GM12891 (cell line): ENCODE results near the gene DERL2.

Experiments used
- PAX5 ChIP-seq: IDR thresholded peaks from 2 replicates; pipeline ENCODE4 v1.6.1; 2011; ENCODE audit warnings: low read length, moderate library complexity, mild to moderate bottlenecking; ENCODE audit not compliant: insufficient read depth, severe bottlenecking
- POLR2A ChIP-seq: IDR thresholded peaks from 2 replicates; pipeline ENCODE4 v1.6.1; 2011; ENCODE audit warnings: low read depth, low read length, control low read depth
- POLR2AphosphoS5 ChIP-seq: IDR thresholded peaks from 2 replicates; pipeline ENCODE4 v1.6.1; 2011; ENCODE audit warnings: low read depth, low read length, control low read depth
- POU2F2 ChIP-seq: IDR thresholded peaks from 2 replicates; pipeline ENCODE4 v1.6.1; 2011; ENCODE audit warnings: low read depth, mild to moderate bottlenecking, control low read depth, low read length, moderate library complexity
- SPI1 ChIP-seq: IDR thresholded peaks from 2 replicates; pipeline ENCODE4 v1.6.1; 2011; ENCODE audit warnings: low read depth, low read length, control low read depth
- TAF1 ChIP-seq: IDR thresholded peaks from 2 replicates; pipeline ENCODE4 v1.6.1; 2011; ENCODE audit warnings: low read depth, low read length, control low read depth

DNA sequence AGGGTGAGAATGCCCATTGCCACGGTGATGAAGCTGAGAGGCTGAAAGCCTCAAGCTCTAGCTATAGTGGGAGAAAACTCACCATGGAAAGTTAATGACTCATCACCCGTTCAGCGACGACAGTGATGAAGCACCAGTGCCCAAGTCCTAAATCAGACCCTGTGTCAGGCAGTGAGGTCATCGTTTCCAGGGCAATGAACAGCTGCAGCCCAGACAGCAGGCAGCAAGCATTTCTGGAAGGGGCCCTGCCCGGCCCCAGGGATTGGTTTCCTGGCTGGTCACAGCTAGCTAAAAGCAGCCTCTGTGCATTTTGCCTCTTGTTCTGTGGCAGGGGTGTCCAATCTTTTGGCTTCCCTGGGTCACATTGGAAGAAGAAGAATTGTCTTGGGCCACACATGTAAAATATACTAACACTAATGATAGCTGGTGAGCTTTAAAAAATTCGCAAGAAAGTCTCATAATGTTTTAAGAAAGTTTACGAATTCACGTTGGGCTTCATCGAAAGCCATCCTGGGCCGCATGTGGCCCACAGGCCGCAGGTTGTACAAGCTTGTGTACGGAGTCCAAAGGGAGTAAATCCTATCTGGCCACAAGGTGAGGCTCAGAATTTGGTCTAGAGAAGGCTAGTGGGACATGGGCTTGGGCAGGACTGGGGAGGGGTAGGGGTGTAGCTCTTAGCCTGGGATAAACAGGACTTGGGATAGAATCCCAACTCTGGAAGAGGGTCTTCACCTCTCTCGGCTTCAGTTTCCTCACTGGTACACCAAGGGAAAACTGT lies 41.0 kb upstream of the DERL2 start:
- TF ChIP-seq POLR2A, result no peak
- TF ChIP-seq POLR2AphosphoS5, result no peak
- no peak for TF ChIP-seq SPI1
- no peak for TF ChIP-seq TAF1
- TF ChIP-seq POU2F2, result no peak
- no peak for TF ChIP-seq PAX5
